ENCODE data around the gene PLCXD3. TPM values are rescaled to one million over a fixed set of nuclear protein-coding genes. Genes with fewer than 3 reads are reported as not detected.

The PLCXD3 gene
- polyA plus RNA-seq, 1 of the 3 experiments (the other 2 are of a cell fraction): 0.15 TPM

- H3K9ac ChIP-seq: no peak overlapping the region
- H3K4me2 ChIP-seq: no peak overlapping the region
Observed at GRCh38 chr5:41435276-41435675, 75.1 kb downstream of the PLCXD3 start.

More at GRCh38 chr5:41435276-41435675, 75.1 kb downstream of the PLCXD3 start:
- Histone ChIP-seq H3K9me2 (no peaks in the 10 kb centered on the region), H3K27me3 (ENCODE audit: insufficient read depth) (no peaks in the 10 kb centered on the region), H3K4me1 (ENCODE audit: control insufficient read depth in 1 of 2, insufficient read depth in 2 of 2, low read depth in 1 of 2, low read length in 1 of 2) (peaks cover 0 to 5% of the 10 kb centered on the region in 2 experiments; a peak in 1 of 4 replicates), H3K27ac (ENCODE audit: low read depth in 2 of 2, low read length in 1 of 2) (no peak overlapping the region), H3K4me3 (ENCODE audit: low read depth in 2 of 2, low read length in 1 of 2) (no peak overlapping the region), H3K36me3 (replicated peaks in 1 of 2; ENCODE audit: control insufficient read depth in 1 of 2, insufficient read depth in 2 of 2, low read length in 1 of 2) (no peaks in the 10 kb centered on the region), H2AFZ (ENCODE audit: low read depth) (no peak overlapping the region), H3F3A (replicated peaks; ENCODE audit: insufficient read depth) (no peaks in the 10 kb centered on the region), H3K9me3 (no peaks in the 10 kb centered on the region), H4K20me1 (ENCODE audit: insufficient read depth) (no peaks in the 10 kb centered on the region), H3K79me2 (ENCODE audit: insufficient read depth) (no peaks in the 10 kb centered on the region)
- TF ChIP-seq REST (IDR thresholded peaks at IDR 0.05; ENCODE audit: low read depth, low read length) (no peak), FOSL2 (IDR thresholded peaks at IDR 0.05; ENCODE audit: borderline replicate concordance, low read depth) (no peak), TEAD4 (IDR thresholded peaks at IDR 0.05; ENCODE audit: borderline replicate concordance, insufficient read depth) (no peak), RFX5 (IDR thresholded peaks at IDR 0.05; ENCODE audit: low read length) (no peak), ZBTB33 (IDR thresholded peaks at IDR 0.05; ENCODE audit: borderline replicate concordance, low read depth) (no peak), SIN3A (IDR thresholded peaks at IDR 0.05; ENCODE audit: borderline replicate concordance, low read depth, low read length) (no peak), GATA2 (CRISPR knock-in tag; IDR thresholded peaks at IDR 0.05) (no peak), GABPA (IDR thresholded peaks at IDR 0.05; ENCODE audit: low read depth) (no peak), EZH2phosphoT487 (IDR thresholded peaks at IDR 0.05; ENCODE audit: borderline replicate concordance, low read depth) (no peak), SMC3 (IDR thresholded peaks at IDR 0.05; ENCODE audit: low read depth, low read length) (no peak)
- TF ChIP-seq, protein P1, sequence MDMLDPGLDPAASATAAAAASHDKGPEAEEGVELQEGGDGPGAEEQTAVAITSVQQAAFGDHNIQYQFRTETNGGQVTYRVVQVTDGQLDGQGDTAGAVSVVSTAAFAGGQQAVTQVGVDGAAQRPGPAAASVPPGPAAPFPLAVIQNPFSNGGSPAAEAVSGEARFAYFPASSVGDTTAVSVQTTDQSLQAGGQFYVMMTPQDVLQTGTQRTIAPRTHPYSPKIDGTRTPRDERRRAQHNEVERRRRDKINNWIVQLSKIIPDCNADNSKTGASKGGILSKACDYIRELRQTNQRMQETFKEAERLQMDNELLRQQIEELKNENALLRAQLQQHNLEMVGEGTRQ (IDR thresholded peaks at IDR 0.05; ENCODE audit: borderline replicate concordance, low read depth, low read length): no peak
- TF ChIP-seq, protein P2, sequence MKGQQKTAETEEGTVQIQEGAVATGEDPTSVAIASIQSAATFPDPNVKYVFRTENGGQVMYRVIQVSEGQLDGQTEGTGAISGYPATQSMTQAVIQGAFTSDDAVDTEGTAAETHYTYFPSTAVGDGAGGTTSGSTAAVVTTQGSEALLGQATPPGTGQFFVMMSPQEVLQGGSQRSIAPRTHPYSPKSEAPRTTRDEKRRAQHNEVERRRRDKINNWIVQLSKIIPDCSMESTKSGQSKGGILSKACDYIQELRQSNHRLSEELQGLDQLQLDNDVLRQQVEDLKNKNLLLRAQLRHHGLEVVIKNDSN (IDR thresholded peaks at IDR 0.05; ENCODE audit: borderline replicate concordance, low read depth): no peak
- TF ChIP-seq, protein P3, sequence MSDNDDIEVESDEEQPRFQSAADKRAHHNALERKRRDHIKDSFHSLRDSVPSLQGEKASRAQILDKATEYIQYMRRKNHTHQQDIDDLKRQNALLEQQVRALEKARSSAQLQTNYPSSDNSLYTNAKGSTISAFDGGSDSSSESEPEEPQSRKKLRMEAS (IDR thresholded peaks at IDR 0.05; ENCODE audit: low read depth): no peak
- POLR2A ChIA-PET: no interaction called here
- no peak for DNase-seq
- CTCF ChIA-PET: no interaction called here
- WGBS (ENCODE audit: low lambda C conversion rate): 81% methylated on average over 1 of the region's 1 CpG

Measured in SK-N-SH (cell line).